Activated CD4-positive, CD25-positive, alpha-beta regulatory T cell treated with anti-CD3 and anti-CD28 coated beads, Interleukin-2, amount 50 U/mL, for 72 hours (primary cell): ENCODE data around the gene RPL26.
"Not testable (repeated sequence)": the region's sequence is repeated elsewhere in the genome, so short reads cannot be mapped to it uniquely, and the experiment has no call there.

Experiments used
- DNase-seq: peaks from one replicate; pipeline ENCODE4 v3.0.0; 2021

The RPL26 gene

DNA sequence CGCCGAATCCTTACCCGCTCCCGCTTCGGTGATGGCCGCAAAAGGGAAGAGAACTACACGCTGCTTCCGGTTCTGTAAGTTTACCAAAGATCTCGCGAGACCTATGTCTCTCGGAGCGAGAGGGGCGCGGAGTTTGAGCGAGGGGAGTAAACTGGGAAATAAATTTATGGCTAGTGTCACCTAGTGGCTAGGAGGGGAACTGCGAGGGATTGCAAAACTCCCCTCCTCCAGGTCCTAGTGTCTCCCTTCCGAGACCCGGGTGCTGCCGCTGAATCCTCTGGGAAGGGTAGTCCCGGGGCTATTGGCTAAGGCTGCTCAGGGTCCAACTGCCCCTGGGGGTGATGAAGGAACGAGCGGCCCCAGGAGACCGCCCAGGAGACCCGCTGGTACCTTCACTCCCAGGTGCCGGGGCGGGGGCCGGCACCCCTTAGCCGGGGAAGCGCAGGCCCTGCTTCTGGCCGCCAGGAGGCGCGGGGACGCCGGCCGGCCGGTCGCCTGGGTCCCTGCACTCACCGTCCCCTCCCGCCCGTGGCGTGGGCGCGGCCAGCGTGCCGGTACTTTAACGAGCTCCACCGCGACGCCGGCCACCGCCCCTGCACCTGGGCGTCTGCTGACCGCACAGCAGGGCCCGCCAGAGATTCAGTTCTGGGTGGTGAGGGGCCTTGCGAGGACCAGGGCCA is at the start of gene RPL26:
TSS of gene RPL26 (minus strand) at position 51 of the 680 bp plus-strand sequence. CDS start 883 bp downstream, outside the sequence.
- peak; percentile 94 for DNase-seq

DNA sequence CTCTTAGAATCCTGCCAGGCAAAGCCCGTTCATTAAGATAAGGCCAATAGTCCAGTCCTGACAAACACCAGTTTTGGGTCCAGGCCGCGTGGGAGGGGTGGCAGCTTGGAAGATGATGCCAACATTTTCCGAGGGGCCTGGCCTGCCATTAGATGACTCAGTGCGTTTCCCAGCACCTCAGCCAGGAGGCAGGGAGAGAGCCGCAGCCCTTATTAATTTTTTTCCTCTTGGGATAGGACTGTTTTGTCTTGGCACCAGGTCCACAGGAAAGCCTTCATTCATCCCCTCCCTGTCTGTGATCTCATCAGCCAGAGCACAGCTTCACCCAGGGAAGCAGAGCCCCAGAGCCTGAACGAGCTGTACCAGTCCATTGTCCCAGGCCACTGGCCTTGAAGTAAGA is 48.0 kb upstream of the RPL26 start:
- no peak for DNase-seq

DNA sequence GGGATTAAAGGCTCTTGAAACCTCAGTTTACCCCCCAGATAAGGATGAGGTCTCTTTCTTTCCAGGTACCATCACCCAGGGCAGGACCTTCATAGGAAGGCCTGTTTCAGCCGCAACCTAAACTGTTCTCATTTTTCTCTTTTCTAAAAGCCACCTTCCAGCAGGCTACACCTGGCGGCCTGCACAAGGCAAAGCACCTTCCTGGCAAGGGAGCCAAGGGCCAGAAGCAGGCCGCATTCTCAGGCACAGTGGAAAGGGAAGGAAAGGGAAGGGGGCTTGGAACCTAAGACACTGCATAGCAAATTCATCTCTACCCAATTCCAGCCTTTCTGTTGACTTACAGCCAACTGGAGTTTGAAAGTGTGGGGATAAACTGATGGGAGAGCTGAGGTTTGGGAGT is 43.8 kb upstream of the RPL26 start:
- no peak for DNase-seq

DNA sequence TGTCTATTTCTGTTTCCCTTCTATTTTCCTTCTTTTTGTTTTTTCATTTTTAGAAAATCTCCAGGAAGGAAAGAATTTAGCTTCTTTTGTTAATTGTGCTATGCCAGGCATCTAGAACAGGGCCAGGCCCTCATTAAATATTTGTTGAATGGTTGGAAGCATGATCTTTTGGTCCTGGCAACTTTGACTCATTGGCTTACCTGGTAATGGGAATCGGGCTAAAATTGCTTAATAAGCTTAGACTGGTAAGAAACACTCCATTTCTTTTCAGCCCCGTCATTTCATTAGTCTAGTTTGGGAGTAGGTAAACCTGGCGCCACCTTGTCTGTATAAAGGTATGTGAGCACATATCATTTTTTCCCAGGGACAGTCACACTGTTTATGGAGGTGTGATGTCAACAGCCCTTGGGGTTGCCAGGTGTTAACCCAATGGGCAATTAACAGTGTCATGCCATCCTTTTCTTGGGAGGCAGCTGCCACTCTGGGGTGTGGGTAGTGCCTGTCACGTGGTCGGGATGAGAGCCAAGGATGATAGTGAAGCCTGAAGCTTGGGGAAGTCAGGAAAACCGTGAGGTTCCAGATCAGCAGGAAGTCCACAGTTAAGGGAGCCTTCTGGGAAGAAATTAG is 43.2 kb upstream of the RPL26 start:
- no peak for DNase-seq

DNA sequence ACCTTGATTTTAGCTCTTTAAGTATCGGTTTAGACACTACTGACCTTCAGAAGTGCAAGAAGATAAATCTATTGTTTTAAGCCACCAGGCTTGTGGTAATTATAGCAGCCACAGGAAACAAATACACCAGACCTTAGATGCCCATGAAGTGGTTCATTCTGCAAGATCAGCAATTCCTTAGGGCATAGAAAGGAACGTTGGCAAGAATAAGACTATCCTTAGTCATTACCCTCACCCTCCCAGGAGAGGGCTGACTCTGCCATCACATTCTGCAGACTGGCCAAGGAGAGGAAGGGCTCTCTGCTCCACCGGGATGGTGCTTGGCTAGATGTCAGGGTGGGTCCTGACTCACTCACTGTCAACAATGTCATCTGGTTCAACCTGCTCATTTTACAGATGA is 38.6 kb upstream of the RPL26 start:
- DNase-seq = no peak

DNA sequence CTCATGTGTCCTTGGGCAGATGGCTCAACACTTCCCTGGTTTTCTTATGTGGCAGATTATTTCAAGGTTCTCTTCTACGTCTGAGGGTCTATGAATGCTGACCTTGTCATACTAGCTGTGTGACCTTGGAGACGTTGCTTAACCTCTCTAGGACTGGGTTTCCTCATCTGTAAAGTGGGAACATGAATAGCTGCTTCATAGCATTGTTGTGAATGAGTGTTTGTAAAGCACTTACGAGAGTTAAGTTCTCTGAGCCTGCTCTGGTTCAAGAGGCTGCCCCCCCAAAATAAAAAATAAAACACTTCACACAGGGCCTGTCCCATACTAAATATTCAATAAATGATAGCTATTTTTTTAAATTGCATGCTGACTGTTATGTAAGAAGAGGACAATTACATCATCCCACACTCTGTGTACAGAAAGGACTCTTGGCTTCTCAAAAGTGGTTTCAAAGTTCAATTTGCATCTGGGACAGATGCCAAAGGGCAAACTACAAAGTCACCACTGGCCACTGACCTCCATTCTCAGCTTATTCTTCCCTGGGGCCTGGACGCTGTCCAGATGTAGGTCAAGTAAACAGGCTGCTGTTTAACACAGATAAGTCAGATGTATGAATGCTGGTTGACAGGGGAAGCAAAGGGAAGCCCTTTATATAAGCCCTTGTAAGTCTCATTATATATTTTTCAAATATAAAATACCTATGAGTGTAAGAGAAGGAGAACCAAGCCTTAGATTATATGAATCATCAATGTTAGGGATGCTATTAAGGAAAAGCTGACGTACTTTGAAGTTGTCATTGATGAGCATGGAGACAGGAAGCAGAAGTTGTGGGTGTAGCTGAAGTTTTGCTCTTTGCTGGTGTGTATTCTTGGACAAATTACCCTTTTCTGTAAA is 37.3 kb upstream of the RPL26 start:
- DNase-seq = no peak

DNA sequence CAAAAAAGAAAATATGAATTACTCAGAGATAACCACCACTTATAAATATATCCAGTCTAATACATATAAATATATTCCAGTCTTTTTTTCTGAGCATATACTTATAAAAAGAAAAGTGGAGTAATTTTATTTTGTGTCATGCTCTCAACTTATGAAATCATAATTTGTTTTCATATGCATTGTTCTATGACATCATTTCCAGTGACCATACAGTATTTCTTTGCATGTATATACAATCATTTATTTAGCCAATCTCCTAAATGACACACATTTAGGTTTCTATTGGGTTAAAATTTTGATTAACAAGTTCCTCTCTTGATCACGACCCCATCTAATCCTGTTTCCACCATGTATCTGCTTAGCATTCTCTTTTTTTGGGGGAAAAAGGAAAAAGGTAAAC is 36.3 kb upstream of the RPL26 start:
- DNase-seq = no peak

DNA sequence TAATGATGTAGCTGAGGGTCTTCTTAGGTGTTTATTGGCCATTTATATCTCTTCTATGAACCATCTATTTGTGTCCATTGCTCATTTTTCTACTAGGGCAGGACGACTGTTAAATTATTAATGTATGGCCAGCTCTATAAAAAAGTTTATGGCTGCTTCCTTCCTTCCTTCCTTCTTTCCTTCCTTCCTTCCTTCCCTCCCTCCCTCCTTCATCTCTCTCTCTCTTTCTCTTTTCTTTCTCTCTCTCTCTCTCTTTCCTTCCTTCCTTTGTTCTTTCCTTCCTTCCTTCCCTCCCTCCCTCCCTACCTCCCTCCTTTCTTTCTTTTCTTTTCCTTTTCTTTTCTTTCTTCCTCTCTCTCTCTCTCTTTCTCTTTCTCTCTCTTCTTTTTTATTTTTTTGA is 35.5 kb upstream of the RPL26 start:
- DNase-seq = no peak

DNA sequence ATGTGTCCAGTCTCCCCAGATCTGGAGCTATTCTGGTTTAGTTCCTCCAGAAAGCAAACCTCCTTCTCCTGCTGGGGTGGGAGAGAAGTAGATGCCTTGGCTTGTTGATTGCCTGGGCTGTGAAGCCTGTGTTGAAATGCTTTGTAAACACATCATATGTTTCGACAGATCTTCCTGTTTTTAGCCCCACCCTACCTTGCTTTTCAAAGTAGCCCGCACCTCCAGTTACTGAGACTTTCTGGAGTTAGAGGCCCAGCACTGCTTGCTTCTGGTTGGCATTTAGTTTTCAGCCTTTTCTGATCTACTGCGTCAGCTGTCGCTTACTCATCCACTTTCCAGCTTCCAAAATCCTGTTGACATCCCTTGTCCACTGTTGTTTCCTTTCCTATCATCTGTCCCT is 34.8 kb upstream of the RPL26 start:
- DNase-seq = no peak

DNA sequence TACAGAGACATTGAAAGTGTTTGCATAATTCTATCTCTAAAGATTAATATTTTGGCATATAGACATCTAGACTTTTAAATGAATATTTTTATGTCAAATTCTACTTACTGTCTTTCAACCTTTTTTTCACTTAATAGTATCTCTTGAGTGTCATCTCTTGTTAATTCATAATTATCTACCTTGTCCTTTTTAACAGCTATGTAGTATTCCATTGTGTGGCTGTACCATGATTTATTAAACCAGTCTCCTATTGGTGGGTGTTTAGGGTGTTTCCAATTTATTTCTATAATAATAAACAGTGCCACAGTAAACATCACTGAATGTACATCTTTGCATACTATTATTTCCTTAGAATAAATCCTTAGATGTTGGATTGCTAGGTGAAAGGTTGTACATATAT is 30.9 kb upstream of the RPL26 start:
- DNase-seq = no peak

DNA sequence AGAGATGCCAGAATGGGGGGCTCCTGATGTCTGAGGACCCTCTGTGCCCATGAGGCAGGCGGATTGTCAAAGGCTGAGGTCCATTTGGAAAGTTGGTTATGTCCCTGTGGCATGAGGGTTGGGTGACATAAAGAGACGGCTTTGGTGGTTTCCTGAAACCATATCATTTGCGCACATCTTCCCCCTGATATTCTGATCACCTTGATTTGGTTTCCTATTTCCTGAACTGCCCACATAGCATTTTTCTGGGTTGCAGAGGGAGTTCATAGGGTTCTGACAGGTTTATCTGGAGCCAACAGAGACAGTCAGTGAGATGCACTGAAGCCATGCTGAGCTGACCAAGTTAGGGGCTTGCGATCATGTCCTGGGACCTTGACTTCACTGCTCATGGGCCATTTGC is 30.3 kb upstream of the RPL26 start:
- DNase-seq = no peak

DNA sequence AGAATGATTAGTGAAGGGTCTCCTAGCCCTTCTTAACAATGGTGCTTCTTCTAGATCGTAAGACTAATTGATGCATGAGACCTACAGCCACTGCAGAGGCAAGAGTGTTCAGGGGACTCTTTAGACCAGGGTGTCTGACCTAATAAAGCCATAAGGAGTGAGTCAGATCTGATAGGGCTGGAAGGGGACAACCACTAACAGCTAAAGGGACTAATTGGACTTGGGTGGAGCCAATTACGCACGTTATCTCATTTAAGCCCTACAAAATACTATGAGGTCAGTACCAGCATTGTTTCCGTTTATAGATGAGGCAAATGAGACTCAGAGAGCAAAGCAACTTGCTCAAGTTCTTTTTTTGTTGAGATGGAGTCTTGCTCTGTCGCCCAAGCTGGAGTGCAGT is 29.1 kb upstream of the RPL26 start:
- no peak for DNase-seq

DNA sequence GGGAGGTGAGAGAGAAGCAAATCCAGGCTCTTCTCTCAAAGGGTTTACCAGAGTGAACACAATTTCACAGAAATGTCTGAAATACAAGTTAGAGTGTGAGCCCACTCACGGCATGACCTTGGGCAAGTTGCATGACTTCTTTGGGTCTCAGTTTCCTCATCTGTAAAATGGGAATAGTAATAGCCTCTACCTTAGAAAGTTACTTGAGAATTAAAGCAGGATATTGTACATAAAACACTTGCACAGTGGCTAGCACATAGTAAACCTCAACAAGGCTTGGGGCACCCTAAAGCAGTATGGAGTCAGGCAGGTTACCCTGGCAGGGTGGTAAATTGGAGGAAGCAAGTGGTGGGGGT is 27.9 kb upstream of the RPL26 start:
- no peak for DNase-seq

DNA sequence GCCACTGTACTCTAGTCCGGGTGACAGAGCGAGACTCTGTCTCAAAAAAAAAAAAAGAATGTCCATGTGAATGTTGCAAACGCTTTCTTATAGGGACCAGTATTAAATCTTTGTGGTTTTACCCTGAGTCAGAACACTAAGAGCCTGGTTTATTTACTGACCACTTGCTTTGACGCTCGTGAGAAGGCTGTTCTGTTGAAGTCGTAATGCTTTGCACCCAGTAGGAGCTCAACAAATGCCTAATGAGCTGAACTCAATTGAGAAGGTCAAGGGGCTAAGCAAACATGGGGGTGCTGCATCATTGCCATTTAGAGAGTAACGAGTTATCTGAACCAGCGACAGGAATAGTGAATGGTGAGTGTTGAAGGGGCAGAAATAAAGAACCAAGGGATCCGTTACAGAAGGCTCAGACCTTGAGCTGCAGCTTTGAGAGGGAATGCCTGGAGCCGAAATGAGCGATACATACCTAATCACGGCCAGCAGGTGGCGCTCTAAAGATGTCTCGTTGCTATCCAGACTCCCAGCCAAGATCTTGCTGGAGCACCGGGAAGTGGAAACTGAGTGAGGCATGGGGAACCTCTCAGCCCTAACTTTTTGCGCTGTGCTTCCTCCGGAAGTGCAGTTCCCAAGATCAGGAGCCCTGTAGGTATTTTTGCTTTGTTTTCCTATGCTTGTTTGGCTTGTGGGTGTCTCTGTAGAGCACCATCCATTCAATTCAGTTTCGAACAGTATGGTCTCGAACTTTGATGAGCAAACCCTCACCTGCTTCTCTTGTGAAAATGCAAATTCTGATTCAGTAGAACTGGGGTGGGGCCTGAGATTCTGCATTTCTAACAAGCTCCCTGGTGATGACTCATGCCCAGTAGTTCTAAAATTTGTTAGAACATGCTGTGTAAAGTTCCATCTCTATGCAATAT is 27.2 kb upstream of the RPL26 start:
- peak; percentile 82 for DNase-seq

DNA sequence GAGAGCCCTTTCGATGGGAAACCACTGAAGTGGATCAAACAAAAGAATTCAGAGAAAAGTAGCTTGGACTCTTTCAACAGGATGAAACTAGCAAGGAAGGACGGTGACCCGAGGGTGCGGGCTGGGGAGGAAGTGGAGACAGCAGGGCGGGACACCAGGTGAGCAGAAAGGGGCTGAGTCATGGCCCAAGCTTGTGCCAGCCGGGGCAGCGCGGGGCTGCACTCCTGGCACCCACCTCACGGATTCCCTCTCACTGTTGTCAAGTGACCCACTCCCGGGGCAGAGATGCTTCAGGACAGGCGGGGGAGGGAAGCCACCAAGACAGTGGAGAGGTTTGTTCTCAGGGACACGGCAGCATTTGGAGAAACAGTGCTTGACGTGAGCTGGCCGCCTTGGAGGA is 25.4 kb upstream of the RPL26 start:
- DNase-seq = no peak

DNA sequence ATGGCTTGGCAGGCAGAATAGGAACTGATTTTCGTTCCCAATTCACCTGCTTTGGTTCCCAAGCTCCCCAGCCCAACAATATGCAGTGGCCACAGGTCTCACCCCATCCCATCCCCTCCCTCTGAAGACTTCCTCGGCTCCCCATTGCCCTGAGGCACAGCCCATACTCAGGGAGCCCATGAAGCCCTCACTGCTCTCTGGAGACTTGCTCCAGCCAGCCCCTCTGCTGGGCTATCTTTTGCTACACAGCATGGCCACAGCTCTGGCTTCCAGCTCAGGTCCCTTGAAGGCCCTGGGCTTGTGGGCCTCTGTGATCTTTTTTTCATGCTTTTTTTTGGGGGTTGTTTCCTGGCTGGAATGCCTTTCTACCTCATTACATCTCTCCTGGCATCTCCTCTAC is 23.2 kb upstream of the RPL26 start:
- DNase-seq = no peak

DNA sequence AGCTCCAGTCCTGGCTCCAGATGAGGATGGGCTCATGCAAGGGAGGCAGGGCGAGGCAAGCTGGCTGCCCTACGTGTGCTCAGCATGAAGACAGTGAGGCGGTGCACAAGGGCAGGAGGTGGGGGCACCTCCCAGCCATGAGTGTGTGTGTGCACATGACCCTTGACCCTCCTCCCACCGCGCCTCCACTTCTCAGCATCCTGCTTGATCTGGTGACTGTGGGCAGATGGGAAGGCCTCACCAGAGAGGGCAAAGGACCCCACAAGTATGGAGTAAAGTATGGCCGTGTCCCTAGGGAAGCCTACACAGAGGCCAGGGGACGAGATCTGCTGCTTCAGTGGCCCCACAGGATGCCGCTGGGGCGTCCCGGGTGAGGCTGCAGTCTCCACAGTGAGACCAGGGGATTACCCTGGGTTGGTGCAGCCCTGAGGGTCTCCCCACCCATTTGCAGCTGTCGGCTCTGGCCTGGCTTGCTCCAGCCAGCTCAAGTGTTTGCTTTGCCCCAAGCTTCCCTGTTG is 22.6 kb upstream of the RPL26 start:
- DNase-seq = no peak

DNA sequence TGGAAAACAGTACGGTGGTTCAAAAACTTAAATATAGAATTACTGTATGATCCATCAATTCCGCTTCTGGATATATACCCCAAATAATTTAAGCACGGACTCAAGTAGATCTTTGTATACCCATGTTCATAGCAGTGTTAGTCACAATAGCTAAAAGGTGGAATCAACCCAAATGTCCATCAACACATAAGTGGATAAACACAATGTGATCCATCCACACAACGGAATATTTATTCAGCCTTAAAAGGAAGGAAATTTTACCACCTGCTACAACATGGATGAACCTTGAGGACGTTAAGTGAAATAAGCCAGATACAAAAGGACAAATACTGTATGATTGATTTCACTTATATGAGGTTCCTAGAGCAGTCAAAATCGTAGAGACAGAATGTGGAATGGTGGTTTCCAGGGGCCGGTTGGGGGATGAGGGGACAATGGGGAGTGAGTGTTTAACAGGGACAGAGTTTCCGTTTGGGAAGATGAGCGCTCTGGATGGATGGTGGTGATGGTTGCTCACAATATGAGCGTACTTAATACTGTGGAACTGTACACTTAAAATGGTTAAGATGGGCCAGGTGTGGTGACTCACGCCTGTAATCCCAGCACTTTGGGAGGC is 20.0 kb upstream of the RPL26 start:
- DNase-seq = no peak

DNA sequence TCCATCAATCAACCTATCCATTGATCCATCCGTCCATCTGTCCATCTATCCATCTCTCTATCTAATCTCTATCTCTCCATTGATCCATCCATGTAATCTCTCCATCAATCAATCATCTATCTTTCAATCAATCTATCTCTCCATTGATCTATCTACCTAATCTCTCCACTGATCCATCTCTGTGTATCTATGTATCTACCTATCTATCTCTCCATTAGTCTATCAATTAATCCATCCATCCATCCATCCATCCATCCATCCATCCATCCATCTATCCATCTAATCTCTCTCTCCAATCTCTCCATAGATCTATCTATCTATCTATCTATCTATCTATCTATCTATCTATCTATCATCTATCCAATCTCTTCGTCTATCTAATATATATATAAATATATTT is 18.1 kb upstream of the RPL26 start:
- DNase-seq = no peak

DNA sequence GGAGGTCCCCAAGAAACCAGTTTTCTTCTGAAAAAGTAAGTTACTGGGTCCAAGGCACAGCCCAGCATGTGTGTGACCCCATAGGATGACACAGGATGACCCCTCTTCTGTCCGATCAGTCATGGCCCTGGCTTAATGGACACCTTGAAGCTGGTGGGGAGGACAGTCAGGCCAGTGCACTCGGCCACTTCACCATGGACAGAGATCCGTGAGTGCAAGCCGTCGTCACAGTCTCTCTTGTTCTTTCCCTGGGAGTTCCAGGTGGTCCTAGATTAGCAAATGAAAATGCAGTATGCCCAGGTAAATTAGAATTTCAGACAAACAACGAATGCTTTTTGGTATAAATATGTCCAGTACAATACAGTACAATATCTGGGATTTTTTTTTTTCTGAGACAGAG is 16.0 kb upstream of the RPL26 start:
- no peak for DNase-seq

DNA sequence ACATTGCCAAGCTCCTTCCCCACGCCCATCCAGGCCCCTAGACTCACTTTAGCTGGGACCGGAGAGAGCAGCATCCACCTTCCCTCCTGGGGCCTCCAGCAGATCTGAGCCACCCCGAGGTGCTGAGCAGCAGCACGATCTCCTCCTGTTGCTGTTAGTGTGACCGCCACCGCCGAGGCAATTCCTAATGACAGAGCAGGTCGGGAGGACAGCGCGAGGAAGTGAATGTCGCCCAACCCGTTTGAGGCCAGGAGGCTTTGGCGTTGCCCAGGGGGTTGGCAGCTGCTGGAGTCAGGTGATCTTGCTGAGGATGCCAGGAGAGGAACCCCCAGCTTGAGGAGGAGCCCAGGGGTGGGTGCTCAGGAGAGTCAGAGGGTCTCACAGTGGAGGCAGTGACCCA is 14.6 kb upstream of the RPL26 start, which contains the start of gene RNF222:
TSS of gene RNF222 (minus strand) at position 192 of the 400 bp plus-strand sequence. CDS start 4,366 bp downstream, outside the sequence.
- no peak for DNase-seq

DNA sequence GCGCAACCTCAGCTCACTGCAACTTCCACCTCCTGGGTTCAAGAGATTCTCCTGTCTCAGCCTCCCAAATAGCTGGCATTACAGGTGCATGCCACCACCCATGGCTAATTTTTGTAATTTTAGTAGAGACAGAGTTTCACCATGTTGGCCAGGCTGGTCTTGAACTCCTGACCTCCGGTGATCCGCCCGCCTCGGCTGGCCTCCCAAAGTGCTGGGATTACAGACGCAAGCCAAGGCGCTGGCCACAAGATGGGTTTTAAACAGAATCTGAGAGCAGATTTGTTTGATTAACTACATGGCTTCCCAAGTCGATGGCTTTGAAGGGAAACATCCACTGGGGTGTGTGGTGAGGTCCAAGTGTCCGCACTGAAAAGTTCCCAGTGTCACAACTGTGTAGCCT is 11.5 kb upstream of the RPL26 start:
- not testable (repeated sequence) for DNase-seq
